IPS-20b (cell line): Measurements from ENCODE around the gene BANF2.
"Not testable (repeated sequence)": the region's sequence is repeated elsewhere in the genome, so short reads cannot be mapped to it uniquely, and the experiment has no call there.

Experiments
- H3K27ac ChIP-seq: one replicate; pipeline ENCODE4 v1.5.1; 2013; ENCODE audit warnings: low read length
- H3K27me3 ChIP-seq: 2 replicates; pipeline ENCODE4 v1.6.1; 2013; ENCODE audit warnings: mild to moderate bottlenecking, low read length, inconsistent platforms; ENCODE audit not compliant: insufficient read depth
- H3K36me3 ChIP-seq: 2 replicates; pipeline ENCODE4 v1.6.1; 2013; ENCODE audit warnings: low read depth, mild to moderate bottlenecking, inconsistent platforms, low read length, moderate library complexity; ENCODE audit not compliant: insufficient read depth
- H3K4me1 ChIP-seq: 2 replicates; pipeline ENCODE4 v1.6.1; 2013; ENCODE audit warnings: mild to moderate bottlenecking, control low read depth, inconsistent platforms, low read length, moderate library complexity; ENCODE audit not compliant: insufficient read depth
- H3K4me3 ChIP-seq: 2 replicates; pipeline ENCODE4 v1.5.1; 2013; ENCODE audit warnings: mild to moderate bottlenecking, low read length, inconsistent platforms
- H3K9ac ChIP-seq: 2 replicates; pipeline ENCODE4 v1.6.1; 2013; ENCODE audit warnings: low read depth, mild to moderate bottlenecking, inconsistent platforms, low read length, moderate library complexity
- H3K9me3 ChIP-seq: 2 replicates; pipeline ENCODE4 v1.6.1; 2013; ENCODE audit warnings: mild to moderate bottlenecking, low read depth, low read length, inconsistent platforms; ENCODE audit not compliant: insufficient read depth

BANF2 gene

DNA sequence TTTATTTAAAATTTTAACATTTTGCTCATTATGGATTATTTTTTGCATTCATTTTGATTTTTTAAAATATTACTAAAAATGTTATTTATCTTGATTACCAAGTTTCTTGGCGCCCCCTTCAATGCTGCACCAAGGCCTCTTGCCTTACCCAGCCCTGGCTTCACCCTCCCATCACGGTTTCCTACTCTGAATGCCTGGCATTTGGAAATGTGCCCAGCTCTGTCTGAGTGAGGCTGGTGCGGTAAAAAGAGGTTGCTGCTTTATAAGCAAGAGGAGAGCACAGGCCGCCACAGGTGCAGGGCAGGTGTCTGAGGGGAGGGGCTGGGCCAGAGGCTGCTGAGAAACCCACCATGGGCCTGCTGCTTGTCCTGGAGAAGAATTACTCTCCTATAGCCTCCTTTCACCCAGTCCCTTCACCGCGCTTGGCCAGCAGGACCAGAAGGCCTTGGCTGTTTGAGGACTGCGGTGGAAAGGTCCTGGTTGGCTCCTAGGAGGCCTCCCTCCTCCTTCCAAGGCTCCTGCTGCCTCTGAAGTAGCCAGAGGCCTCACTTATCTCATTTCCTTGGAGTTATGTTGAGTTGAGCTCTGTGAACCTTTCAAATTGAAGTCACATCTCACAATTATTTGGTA lies 62.6 kb downstream of the BANF2 start:
- H3K27ac ChIP-seq: no peak overlapping the region

DNA sequence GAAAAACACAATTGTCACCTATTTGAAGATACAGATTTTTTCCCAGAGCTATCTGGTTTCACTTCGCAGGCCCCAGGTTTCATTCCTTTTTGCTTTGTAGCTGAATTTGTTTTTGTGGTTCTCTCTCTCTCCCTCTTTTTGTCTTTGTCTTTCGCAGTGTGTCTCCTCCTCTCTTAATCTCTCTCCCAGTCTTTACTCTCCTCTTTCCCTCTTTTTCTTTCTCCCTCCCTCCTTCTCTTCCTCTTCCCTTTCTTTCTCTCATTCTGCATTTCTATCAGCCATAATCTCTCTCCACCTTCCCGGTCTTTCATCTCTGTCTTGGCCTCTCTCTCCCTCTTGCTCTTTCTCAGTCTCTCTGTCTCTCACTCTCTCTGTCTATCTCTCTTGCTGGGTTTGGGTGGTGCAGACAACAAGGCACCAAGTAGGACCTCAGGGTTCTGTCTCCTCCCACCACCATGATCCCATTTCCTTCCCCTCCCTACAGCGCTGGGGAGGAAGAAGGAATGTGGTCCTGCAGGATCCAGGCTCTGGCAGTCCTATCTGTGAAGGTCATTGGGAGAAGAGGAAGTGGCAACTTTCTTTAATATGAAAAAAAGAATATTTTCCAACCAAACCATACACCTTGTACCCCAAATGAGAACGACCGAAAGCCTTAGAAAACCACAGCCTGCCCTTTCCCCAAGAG lies 63.2 kb downstream of the BANF2 start:
- H3K36me3 ChIP-seq: no peaks in the 10 kb centered on the region
- H3K9me3 ChIP-seq: no peaks in the 10 kb centered on the region
- H3K4me3 ChIP-seq: no peak overlapping the region
- H3K27ac ChIP-seq: no peak overlapping the region
- H3K9ac ChIP-seq: no peak overlapping the region
- no peaks in the 10 kb centered on the region for H3K27me3 ChIP-seq
- peaks cover 7% of the 10 kb centered on the region; the same call in 1 of the 2 replicates for H3K4me1 ChIP-seq

More for the DNA sequence above, 62.6 kb downstream of the BANF2 start:
- Histone ChIP-seq H3K4me3 (no peak overlapping the region), H3K27me3 (no peaks in the 10 kb centered on the region), H3K9me3 (no peaks in the 10 kb centered on the region), H3K4me1 (peaks cover 7% of the 10 kb centered on the region; the same call in 1 of the 2 replicates), H3K36me3 (no peaks in the 10 kb centered on the region), H3K9ac (no peak overlapping the region)

DNA sequence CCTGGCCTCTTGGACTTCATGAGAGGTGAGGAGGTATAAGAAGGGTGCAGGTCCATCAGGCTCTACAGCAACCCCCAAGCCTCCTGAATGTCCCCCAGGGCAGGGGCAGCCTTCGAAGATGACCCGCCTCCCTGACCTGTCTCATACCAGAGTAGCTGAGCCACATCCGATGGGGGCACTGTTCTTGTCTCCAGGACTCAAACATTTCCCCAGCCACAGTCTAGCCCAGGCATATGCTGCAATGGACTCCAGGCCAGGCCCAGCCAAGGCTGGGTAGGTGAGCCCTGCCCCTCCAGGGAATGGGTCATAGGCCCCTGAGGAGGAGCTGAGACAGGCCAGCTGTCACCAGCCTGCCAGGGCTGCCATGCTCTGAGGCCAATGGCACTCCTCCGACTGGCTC lies 65.3 kb downstream of the BANF2 start:
- H3K4me3 ChIP-seq: no peak overlapping the region

DNA sequence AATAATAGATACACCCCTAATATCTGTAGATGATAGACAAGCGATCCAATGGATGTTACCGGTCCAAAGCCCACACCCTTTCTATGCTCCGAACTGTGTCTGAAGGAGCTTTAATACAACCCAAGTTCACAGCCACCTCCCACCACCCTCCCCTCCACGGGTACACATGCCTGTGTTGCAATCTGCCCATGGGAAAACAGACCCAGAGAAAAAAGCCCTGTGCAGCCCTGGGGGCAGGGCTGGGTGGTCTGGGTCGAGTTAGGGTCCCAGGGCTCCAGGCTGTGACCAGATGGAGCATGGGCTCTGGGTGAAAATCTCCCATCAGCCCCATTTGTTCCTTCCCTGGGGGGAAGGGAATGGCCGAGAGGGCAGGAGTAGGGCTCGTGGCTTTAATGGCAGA lies 65.8 kb downstream of the BANF2 start:
- Histone ChIP-seq H3K27me3 (no peaks in the 10 kb centered on the region), H3K36me3 (no peaks in the 10 kb centered on the region)

More for the DNA sequence above, 65.3 kb downstream of the BANF2 start:
- H3K9me3 ChIP-seq: no peaks in the 10 kb centered on the region
- H3K9ac ChIP-seq: no peak overlapping the region
- no peaks in the 10 kb centered on the region for H3K36me3 ChIP-seq
- no peaks in the 10 kb centered on the region for H3K27me3 ChIP-seq
- H3K27ac ChIP-seq: no peak overlapping the region
- peaks cover 7% of the 10 kb centered on the region; the same call in 1 of the 2 replicates for H3K4me1 ChIP-seq

DNA sequence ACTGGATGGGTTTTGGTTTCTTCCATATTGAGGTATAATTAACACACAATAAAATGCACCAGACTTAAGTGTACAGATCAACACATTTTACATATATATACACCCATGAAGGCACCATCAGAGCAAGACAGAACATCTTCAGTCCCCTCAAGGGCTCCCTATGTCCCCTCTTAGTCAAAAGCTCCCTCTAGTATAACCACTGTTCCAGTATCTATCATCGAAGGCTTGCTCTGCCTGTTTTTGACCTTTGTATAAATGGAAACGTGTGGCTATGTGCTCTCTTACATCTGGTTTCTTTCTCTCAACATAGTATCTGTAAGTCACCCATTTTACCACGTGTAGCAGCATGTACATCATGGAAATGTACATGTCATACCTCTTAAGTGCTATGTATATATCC lies 66.5 kb downstream of the BANF2 start:
- Histone ChIP-seq H3K4me1 (peaks cover 9% of the 10 kb centered on the region; the same call in 1 of the 2 replicates), H3K27ac (no peak overlapping the region), H3K27me3 (no peaks in the 10 kb centered on the region), H3K9me3 (no peaks in the 10 kb centered on the region), H3K4me3 (no peak overlapping the region), H3K9ac (no peak overlapping the region), H3K36me3 (no peaks in the 10 kb centered on the region)

More for the DNA sequence above, 65.8 kb downstream of the BANF2 start:
- H3K4me1 ChIP-seq: peaks cover 7% of the 10 kb centered on the region; the same call in 1 of the 2 replicates
- no peak overlapping the region for H3K9ac ChIP-seq
- H3K9me3 ChIP-seq: no peaks in the 10 kb centered on the region
- H3K4me3 ChIP-seq: no peak overlapping the region
- no peak overlapping the region for H3K27ac ChIP-seq

DNA sequence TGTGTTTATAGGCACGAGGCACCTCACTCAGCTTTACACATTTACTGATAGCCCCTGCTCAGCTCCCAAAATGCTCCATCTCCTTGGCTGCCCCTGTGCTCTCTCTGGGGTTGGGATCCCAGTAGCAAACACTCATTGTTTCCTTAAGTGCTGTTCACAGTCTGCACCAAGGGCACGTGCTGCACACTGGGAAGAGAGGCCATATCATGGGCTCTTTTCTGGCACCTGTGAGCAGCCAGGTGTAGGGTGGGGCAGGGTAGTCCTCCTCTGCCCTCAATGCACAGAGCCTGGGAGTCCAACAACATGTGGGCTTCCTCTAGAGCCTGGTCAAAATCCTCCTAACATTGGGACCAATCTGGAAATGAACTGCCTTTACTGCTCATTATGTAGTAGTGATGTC lies 67.9 kb downstream of the BANF2 start:
- no peaks in the 10 kb centered on the region for H3K36me3 ChIP-seq
- H3K27me3 ChIP-seq: no peaks in the 10 kb centered on the region
- H3K4me1 ChIP-seq: peaks cover 13% of the 10 kb centered on the region; the same call in 1 of the 2 replicates
- no peaks in the 10 kb centered on the region for H3K9me3 ChIP-seq
- no peak overlapping the region for H3K4me3 ChIP-seq
- H3K9ac ChIP-seq: no peak overlapping the region
- no peak overlapping the region for H3K27ac ChIP-seq

DNA sequence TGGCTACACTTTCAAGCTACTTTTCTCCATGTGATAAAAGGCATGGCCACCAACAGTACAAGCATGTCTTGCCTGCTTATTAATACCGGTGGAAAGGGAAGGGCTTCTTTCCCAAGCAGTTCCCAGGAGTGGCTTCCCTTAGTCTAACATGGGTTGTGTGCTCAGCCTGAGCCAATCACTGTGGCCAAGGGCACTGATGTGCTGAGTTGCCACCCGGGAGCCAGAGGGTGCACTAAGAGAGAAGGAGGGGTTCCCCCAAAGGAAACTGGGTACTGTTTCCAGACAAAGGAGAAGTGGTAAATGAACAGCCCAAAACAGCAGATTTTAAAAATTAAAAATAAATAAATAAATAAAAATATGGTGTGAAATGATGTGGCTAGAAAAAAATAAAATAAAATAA lies 68.5 kb downstream of the BANF2 start:
- Histone ChIP-seq H3K9ac (no peak overlapping the region), H3K27ac (no peak overlapping the region), H3K36me3 (no peaks in the 10 kb centered on the region), H3K27me3 (no peaks in the 10 kb centered on the region), H3K9me3 (no peaks in the 10 kb centered on the region), H3K4me1 (peaks cover 8% of the 10 kb centered on the region; the same call in 1 of the 2 replicates), H3K4me3 (no peak overlapping the region)

DNA sequence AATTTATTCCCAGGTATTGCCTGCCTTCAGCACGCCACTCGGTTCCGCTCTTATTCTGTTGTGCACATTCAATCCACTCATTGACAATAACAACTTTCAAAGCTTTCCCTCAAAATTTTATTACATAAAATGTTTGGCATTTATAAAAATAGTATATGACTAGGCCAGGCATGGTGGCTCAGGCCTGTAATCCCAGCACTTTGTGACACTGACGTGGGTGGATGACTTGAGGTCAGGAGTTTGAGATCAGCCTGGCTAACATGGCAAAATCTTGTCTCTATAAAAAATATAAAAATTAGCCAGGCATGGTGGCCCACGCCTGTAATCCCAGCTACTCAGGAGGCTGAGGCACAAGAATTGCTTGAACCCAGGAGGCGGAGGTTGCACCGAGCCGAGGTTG lies 70.0 kb downstream of the BANF2 start:
- not testable (repeated sequence) for H3K9ac ChIP-seq, H3K27ac ChIP-seq, H3K4me1 ChIP-seq, H3K36me3 ChIP-seq, H3K27me3 ChIP-seq, H3K4me3 ChIP-seq, H3K9me3 ChIP-seq

DNA sequence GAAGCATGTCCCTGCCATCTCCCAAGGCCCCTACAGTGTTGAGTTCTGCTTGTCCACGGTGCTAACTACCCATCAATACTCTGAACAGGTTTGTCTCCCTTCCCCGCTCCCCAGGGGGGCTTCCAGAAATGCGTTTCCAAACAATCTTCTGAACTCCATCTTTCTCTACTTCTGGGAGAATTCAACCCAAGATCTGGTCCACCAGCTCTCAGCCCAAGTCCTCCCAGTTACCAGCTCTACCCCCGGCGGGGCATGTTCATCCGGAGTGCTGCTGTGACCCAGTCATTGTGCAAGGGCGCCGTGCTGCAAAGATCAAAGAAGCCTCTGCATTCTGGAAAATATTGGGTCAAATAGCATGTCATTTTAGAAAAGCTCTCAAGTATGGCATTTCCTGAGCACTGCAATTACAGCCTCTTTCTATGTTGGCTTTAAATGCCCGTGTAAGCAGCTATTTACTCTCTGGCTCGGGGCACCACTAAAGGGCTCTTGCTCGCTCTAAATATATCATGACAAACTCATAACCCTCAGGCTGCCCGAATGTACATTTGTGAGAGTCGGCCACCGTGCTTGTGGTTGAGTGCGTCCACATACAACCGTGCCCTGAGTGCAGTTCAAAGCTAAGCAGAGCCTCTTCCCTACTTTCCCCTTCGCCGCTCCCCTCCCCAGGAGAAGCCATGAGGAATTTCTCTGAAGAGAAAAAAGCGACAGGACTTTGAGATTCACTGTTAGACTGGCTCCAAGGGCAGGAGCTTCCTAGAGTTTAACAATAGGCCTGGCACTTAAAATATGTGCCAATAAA lies 71.6 kb downstream of the BANF2 start:
- no peak overlapping the region for H3K4me3 ChIP-seq
- peaks cover 8% of the 10 kb centered on the region; the same call in 1 of the 2 replicates for H3K4me1 ChIP-seq
- no peaks in the 10 kb centered on the region for H3K36me3 ChIP-seq
- H3K9me3 ChIP-seq: no peaks in the 10 kb centered on the region
- H3K9ac ChIP-seq: no peak overlapping the region
- H3K27ac ChIP-seq: no peak overlapping the region
- no peaks in the 10 kb centered on the region for H3K27me3 ChIP-seq

DNA sequence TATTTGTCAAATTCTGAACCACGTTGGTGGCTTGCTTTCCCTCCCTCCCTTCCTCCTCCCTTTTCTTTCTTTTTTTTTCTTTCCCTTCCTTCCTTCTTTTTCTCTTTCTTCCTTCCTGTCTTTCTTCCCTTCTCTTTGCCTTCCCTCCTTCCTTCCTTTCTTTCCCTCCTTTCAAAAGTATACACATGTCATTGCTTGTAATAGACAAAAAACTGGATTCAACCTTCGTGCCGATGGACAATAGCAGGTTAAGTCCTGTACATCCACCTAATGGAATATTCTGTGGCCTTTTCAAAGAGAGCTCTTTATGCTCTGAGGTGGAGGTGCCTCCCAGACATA lies 72.2 kb downstream of the BANF2 start:
- Histone ChIP-seq H3K9me3 (no peaks in the 10 kb centered on the region), H3K4me3 (no peak overlapping the region), H3K4me1 (peaks cover 8% of the 10 kb centered on the region; the same call in 1 of the 2 replicates), H3K36me3 (no peaks in the 10 kb centered on the region), H3K27ac (no peak overlapping the region), H3K9ac (no peak overlapping the region), H3K27me3 (no peaks in the 10 kb centered on the region)

DNA sequence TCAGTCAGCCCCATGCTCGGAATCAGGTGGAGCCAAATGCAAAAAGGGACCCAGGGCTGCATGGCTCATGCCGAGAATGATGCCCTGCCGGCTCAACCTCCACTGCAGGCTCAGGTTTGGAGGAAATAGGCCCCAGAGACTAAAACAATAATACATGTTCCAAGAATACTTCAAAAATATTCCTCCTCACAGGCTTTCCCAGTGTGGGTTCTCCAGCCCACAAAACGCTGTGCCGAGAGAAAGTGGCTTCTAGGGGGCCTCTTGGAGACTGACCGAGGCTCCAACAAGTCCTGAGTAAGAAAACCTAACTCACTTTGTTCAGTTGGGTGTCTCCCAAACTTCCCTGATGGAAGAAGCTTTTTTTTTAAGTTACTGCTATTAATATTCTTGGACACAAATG lies 73.9 kb downstream of the BANF2 start:
- Histone ChIP-seq H3K4me3 (no peak overlapping the region), H3K36me3 (no peaks in the 10 kb centered on the region), H3K4me1 (peaks cover 8% of the 10 kb centered on the region; the same call in 1 of the 2 replicates), H3K27me3 (no peaks in the 10 kb centered on the region), H3K27ac (no peak overlapping the region), H3K9ac (no peak overlapping the region), H3K9me3 (peaks cover 12% of the 10 kb centered on the region)
